Liver (tissue), 9 donors: Measurements from ENCODE around the gene IL1RAPL1. TPM values are rescaled to one million over a fixed set of nuclear protein-coding genes. Genes with fewer than 3 reads are reported as not detected.

ENCODE experiments used
- DNase-seq: peaks from one replicate; pipeline ENCODE4 v3.0.0-alpha.2; 2017; ENCODE audit warnings: low spot score
- H3K27ac ChIP-seq, 2 donors: one replicate each; pipeline ENCODE4 v1.7.0; 2013; ENCODE audit warnings: inconsistent platforms in 2 of 2, low read length in 2 of 2, control low read depth in 1 of 2, low read depth in 1 of 2, mild to moderate bottlenecking in 1 of 2
- H3K27me3 ChIP-seq, 4 donors: one replicate each; pipeline versions ENCODE4 v1.6.1 to v1.7.0; 2013; ENCODE audit warnings: low read length in 3 of 4, inconsistent platforms in 1 of 4, mild to moderate bottlenecking in 1 of 4, moderate library complexity in 1 of 4; ENCODE audit not compliant: control insufficient read depth in 4 of 4, insufficient read depth in 4 of 4
- H3K36me3 ChIP-seq, 4 donors: one replicate each; pipeline versions ENCODE4 v1.6.1 to v1.7.0; 2013; ENCODE audit warnings: low read length in 3 of 4, mild to moderate bottlenecking in 3 of 4, low read depth in 1 of 4, moderate library complexity in 1 of 4; ENCODE audit not compliant: control insufficient read depth in 4 of 4, insufficient read depth in 3 of 4
- H3K4me1 ChIP-seq, 4 donors: one replicate each; pipeline versions ENCODE4 v1.6.1 to v1.7.0; 2013; ENCODE audit warnings: low read length in 3 of 4, mild to moderate bottlenecking in 3 of 4, moderate library complexity in 1 of 4; ENCODE audit not compliant: control insufficient read depth in 4 of 4, insufficient read depth in 4 of 4
- H3K4me3 ChIP-seq, 3 donors: one replicate each; pipeline versions ENCODE4 v1.6.1 to v1.7.0; 2013; ENCODE audit warnings: low read length in 3 of 3, control low read depth in 1 of 3, low read depth in 1 of 3, mild to moderate bottlenecking in 1 of 3
- H3K9ac ChIP-seq, 2 donors: one replicate each; pipeline ENCODE4 v1.7.0; 2013; ENCODE audit warnings: low read length in 2 of 2, mild to moderate bottlenecking in 2 of 2, moderate library complexity in 2 of 2, control low read depth in 1 of 2, low read depth in 1 of 2
- H3K9me3 ChIP-seq, 4 donors: one replicate each; pipeline versions ENCODE4 v1.6.1 to v1.7.0; 2013; ENCODE audit warnings: low read length in 3 of 4; ENCODE audit not compliant: control insufficient read depth in 4 of 4
- EGR1 ChIP-seq, 2 donors: IDR thresholded peaks; 2 replicates each; pipeline ENCODE4 v1.6.1; 2016 to 2018; ENCODE audit warnings: antibody characterized with exemption in 2 of 2, low read depth in 2 of 2
- FOXA1 ChIP-seq: IDR thresholded peaks from 2 replicates; pipeline ENCODE4 v1.6.1; 2016; ENCODE audit warnings: antibody characterized with exemption
- FOXA2 ChIP-seq: IDR thresholded peaks from 2 replicates; pipeline ENCODE4 v1.6.1; 2016; ENCODE audit warnings: antibody characterized with exemption
- GABPA ChIP-seq, 2 donors: IDR thresholded peaks in 1 of 2; conservative IDR thresholded peaks in 1 of 2; 2 replicates each; pipeline ENCODE4 v1.6.1; 2016; ENCODE audit warnings: antibody characterized with exemption in 2 of 2, mild to moderate bottlenecking in 1 of 2, moderate library complexity in 1 of 2
- HNF4A ChIP-seq, 2 donors: conservative IDR thresholded peaks; 2 replicates each; pipeline ENCODE4 v1.6.1; 2016; ENCODE audit warnings: antibody characterized with exemption in 2 of 2, mild to moderate bottlenecking in 2 of 2
- HNF4G ChIP-seq: IDR thresholded peaks from 2 replicates; pipeline ENCODE4 v1.6.1; 2016; ENCODE audit warnings: antibody characterized with exemption
- JUND ChIP-seq, 2 donors: IDR thresholded peaks; 2 replicates each; pipeline ENCODE4 v1.6.1; 2016; ENCODE audit warnings: antibody characterized with exemption in 2 of 2
- MAX ChIP-seq: IDR thresholded peaks from 2 replicates; pipeline ENCODE4 v1.6.1; 2016; ENCODE audit warnings: antibody characterized with exemption
- NR2F2 ChIP-seq: IDR thresholded peaks from 2 replicates; pipeline ENCODE4 v1.6.1; 2016; ENCODE audit warnings: antibody characterized with exemption
- RAD21 ChIP-seq, 2 donors: IDR thresholded peaks; 2 replicates each; pipeline ENCODE4 v1.6.1; 2016; ENCODE audit warnings: antibody characterized with exemption in 2 of 2, mild to moderate bottlenecking in 2 of 2
- REST ChIP-seq: IDR thresholded peaks from 2 replicates; pipeline ENCODE4 v1.6.1; 2016; ENCODE audit warnings: antibody characterized with exemption, mild to moderate bottlenecking
- RXRA ChIP-seq, 2 donors: IDR thresholded peaks; 2 replicates each; pipeline ENCODE4 v1.6.1; 2017 to 2018; ENCODE audit warnings: antibody characterized with exemption in 2 of 2, mild to moderate bottlenecking in 1 of 2
- TAF1 ChIP-seq: conservative IDR thresholded peaks from 2 replicates; pipeline ENCODE4 v1.6.1; 2016; ENCODE audit warnings: antibody characterized with exemption, mild to moderate bottlenecking
- YY1 ChIP-seq: IDR thresholded peaks from 2 replicates; pipeline ENCODE4 v1.6.1; 2016; ENCODE audit warnings: antibody characterized with exemption, mild to moderate bottlenecking
- ZBTB33 ChIP-seq: IDR thresholded peaks from 2 replicates; pipeline ENCODE4 v1.6.1; 2016; ENCODE audit warnings: antibody characterized with exemption
- WGBS: extraction: QIAGEN DNeasy Blood & Tissue Kit; methylation state at CpG from one replicate; pipeline ENCODE4 v1.1.7; 2013; 5-methylcytosine and 5-hydroxymethylcytosine counted together
- polyA plus RNA-seq, 2 donors: library from polyadenylated mRNA; stranded (reverse) in 1 of 2; unstranded in 1 of 2; fragments of 200-250 nt in 1 of 2; fragments of >200 nt in 1 of 2; fragmentation: Nextera tagmentation in 1 of 2; extraction: Ambion mirVana in 1 of 2; gene quantifications; one replicate each; pipeline versions ENCODE4 v1.2.1 to v1.2.3, GENCODE V29; 2013 to 2015
- total RNA-seq, 2 donors: library from RNA; depleted of rRNA; stranded (reverse); fragments of >200 nt; gene quantifications; one replicate each; pipeline ENCODE4 v1.2.3, GENCODE V29; 2014
- TF ChIP-seq, protein P1 (sequence below): fragments of 150-350 bp; IDR thresholded peaks from 2 replicates; pipeline ENCODE4 v1.5.1; 2017; ENCODE audit warnings: improper control_type of control experiment, low read depth, low read length; ENCODE audit not compliant: missing input control
- TF ChIP-seq, protein P2 (sequence below): IDR thresholded peaks from 2 replicates; pipeline ENCODE4 v1.6.1; 2016; ENCODE audit warnings: antibody characterized with exemption
- donor health status: healthy.
- donor health status: healthy.
- donor health status: healthy.
- donor health status: healthy.
- donor health status: healthy.

Gene IL1RAPL1
- total and polyA plus RNA-seq, 4 donors = 0.08 to 0.33 TPM; not detected in 2

DNA sequence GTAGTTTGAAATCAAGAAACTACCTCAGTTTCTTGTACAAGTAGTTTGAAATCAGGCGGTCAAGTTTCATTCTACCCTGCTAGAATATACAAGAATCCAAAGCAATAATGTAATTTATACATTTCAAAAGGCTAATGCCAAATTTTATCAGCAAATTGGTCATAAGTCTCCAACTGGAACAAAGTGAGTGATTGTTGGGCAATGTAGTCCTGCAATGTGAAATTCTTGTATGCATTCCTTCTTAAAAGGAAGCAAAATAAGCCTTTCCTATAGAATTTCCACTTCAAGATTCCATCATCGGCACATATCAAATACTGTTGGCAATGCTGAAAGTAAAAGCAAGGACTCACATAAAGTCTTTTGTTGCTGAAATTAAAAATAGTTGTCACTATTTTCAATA lies 334.9 kb downstream of the IL1RAPL1 start:
- DNase-seq = no peak
- no peaks in the 10 kb centered on the region for H3K9me3 ChIP-seq
- no peak for TF ChIP-seq YY1
- no peak for TF ChIP-seq EGR1 (IDR thresholded peaks at IDR 0.05; ENCODE audit: low read depth in 2 of 2)
- no peak for TF ChIP-seq HNF4G
- no peak for TF ChIP-seq GABPA (IDR thresholded peaks at IDR 0.05 in 1 of 2, conservative IDR thresholded peaks at IDR 0.05 in 1 of 2)
- no peak for TF ChIP-seq RXRA (IDR thresholded peaks at IDR 0.05)
- no peak for TF ChIP-seq ZBTB33
- TF ChIP-seq NR2F2 = no peak
- TF ChIP-seq RAD21 (IDR thresholded peaks at IDR 0.05) = no peak
- TF ChIP-seq HNF4A (conservative IDR thresholded peaks at IDR 0.05) = no peak
- TF ChIP-seq, protein P1, sequence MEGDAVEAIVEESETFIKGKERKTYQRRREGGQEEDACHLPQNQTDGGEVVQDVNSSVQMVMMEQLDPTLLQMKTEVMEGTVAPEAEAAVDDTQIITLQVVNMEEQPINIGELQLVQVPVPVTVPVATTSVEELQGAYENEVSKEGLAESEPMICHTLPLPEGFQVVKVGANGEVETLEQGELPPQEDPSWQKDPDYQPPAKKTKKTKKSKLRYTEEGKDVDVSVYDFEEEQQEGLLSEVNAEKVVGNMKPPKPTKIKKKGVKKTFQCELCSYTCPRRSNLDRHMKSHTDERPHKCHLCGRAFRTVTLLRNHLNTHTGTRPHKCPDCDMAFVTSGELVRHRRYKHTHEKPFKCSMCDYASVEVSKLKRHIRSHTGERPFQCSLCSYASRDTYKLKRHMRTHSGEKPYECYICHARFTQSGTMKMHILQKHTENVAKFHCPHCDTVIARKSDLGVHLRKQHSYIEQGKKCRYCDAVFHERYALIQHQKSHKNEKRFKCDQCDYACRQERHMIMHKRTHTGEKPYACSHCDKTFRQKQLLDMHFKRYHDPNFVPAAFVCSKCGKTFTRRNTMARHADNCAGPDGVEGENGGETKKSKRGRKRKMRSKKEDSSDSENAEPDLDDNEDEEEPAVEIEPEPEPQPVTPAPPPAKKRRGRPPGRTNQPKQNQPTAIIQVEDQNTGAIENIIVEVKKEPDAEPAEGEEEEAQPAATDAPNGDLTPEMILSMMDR = no peak
- TF ChIP-seq TAF1 = no peak
- TF ChIP-seq FOXA1 = no peak
- TF ChIP-seq, protein P2, sequence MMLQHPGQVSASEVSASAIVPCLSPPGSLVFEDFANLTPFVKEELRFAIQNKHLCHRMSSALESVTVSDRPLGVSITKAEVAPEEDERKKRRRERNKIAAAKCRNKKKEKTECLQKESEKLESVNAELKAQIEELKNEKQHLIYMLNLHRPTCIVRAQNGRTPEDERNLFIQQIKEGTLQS = no peak
- no peak for TF ChIP-seq FOXA2
- TF ChIP-seq REST = no peak
- no peak for TF ChIP-seq MAX
- 97% methylated on average over 2 of the region's 2 CpGs for WGBS
- no peak overlapping the region for H3K9ac ChIP-seq
- H3K36me3 ChIP-seq = no peaks in the 10 kb centered on the region
- no peak overlapping the region for H3K27ac ChIP-seq
- H3K4me1 ChIP-seq = no peaks in the 10 kb centered on the region
- H3K4me3 ChIP-seq = no peak overlapping the region
- no peaks in the 10 kb centered on the region for H3K27me3 ChIP-seq

GRCh38 chrX:28946846-28947245 lies 359.6 kb downstream of the IL1RAPL1 start:
- no peaks in the 10 kb centered on the region for H3K27me3 ChIP-seq
- H3K4me3 ChIP-seq = no peak overlapping the region
- no peak for DNase-seq
- no peaks in the 10 kb centered on the region for H3K9me3 ChIP-seq
- no peak overlapping the region for H3K9ac ChIP-seq
- 77% methylated on average over 3 of the region's 3 CpGs for WGBS
- H3K27ac ChIP-seq = no peak overlapping the region
- H3K4me1 ChIP-seq = no peaks in the 10 kb centered on the region
- no peaks in the 10 kb centered on the region for H3K36me3 ChIP-seq
- TF ChIP-seq FOXA1 (no peak), YY1 (no peak), GABPA (IDR thresholded peaks at IDR 0.05 in 1 of 2, conservative IDR thresholded peaks at IDR 0.05 in 1 of 2) (no peak), HNF4A (conservative IDR thresholded peaks at IDR 0.05) (no peak), EGR1 (IDR thresholded peaks at IDR 0.05; ENCODE audit: low read depth in 2 of 2) (no peak), FOXA2 (no peak), MAX (no peak), JUND (IDR thresholded peaks at IDR 0.05) (no peak), REST (no peak), ZBTB33 (no peak), RAD21 (IDR thresholded peaks at IDR 0.05) (no peak)
- TF ChIP-seq, protein P2 = no peak
